Astrocyte (in vitro differentiated cells and primary cell): Measurements from ENCODE around the gene CREG2. TPM values are rescaled to one million over a fixed set of nuclear protein-coding genes. Genes with fewer than 3 reads are reported as not detected.

Experiments used
- DNase-seq: peaks from one replicate; pipeline ENCODE4 v3.0.0-alpha.2; 2010; ENCODE audit warnings: low read depth
- FAIRE-seq: peaks from 2 replicates; lab custom pipeline; 2011; peaks lifted over from hg19 to GRCh38; lab: Jason Lieb, UNC
- H2AFZ ChIP-seq: 2 replicates; pipeline ENCODE4 v1.6.0; 2012; ENCODE audit warnings: low read depth, low read length, inconsistent platforms
- H3K27ac ChIP-seq: 2 replicates; pipeline ENCODE4 v1.5.1; 2011; ENCODE audit warnings: low read depth, low read length, inconsistent platforms
- H3K27me3 ChIP-seq: 2 replicates; pipeline ENCODE4 v1.6.0; 2011; ENCODE audit warnings: low read length, inconsistent platforms; ENCODE audit not compliant: insufficient read depth
- H3K36me3 ChIP-seq: 2 replicates; pipeline ENCODE4 v1.5.1; 2011; ENCODE audit warnings: low read length, inconsistent platforms; ENCODE audit not compliant: insufficient read depth
- H3K4me1 ChIP-seq: 2 replicates; pipeline ENCODE4 v1.5.1; 2011; ENCODE audit warnings: low read length, inconsistent platforms; ENCODE audit not compliant: insufficient read depth
- H3K4me2 ChIP-seq: 2 replicates; pipeline ENCODE4 v1.6.0; 2012; ENCODE audit warnings: low read length, inconsistent platforms
- H3K4me3 ChIP-seq: 2 replicates; pipeline ENCODE4 v1.5.1; 2011; ENCODE audit warnings: low read depth, mild to moderate bottlenecking, low read length, inconsistent platforms; ENCODE audit not compliant: insufficient read depth
- H3K79me2 ChIP-seq: 2 replicates; pipeline ENCODE4 v1.6.0; 2012; ENCODE audit warnings: mild to moderate bottlenecking, low read length, inconsistent platforms; ENCODE audit not compliant: insufficient read depth
- H3K9ac ChIP-seq: 2 replicates; pipeline ENCODE4 v1.6.0; 2012; ENCODE audit warnings: mild to moderate bottlenecking, low read length, inconsistent platforms
- H3K9me3 ChIP-seq: 2 replicates; pipeline ENCODE4 v1.5.1; 2012; ENCODE audit warnings: low read depth, mild to moderate bottlenecking, low read length, inconsistent platforms; ENCODE audit not compliant: insufficient read depth
- H4K20me1 ChIP-seq: 2 replicates; pipeline ENCODE4 v1.6.0; 2012; ENCODE audit warnings: low read length, inconsistent platforms; ENCODE audit not compliant: insufficient read depth
- H3K27ac Mint-ChIP-seq: one replicate; pipeline ENCODE4 v1.8.0; 2021; ENCODE audit warnings: mild to moderate bottlenecking, mixed read lengths; ENCODE audit not compliant: unreplicated experiment
- H3K27me3 Mint-ChIP-seq: one replicate; pipeline ENCODE4 v1.8.0; 2021; ENCODE audit warnings: low read depth, mixed read lengths; ENCODE audit not compliant: unreplicated experiment
- H3K36me3 Mint-ChIP-seq: one replicate; pipeline ENCODE4 v1.8.0; 2021; ENCODE audit warnings: low read depth, mixed read lengths; ENCODE audit not compliant: unreplicated experiment
- H3K4me1 Mint-ChIP-seq: one replicate; pipeline ENCODE4 v1.8.0; 2021; ENCODE audit warnings: low read depth, mixed read lengths; ENCODE audit not compliant: unreplicated experiment
- H3K4me3 Mint-ChIP-seq: one replicate; pipeline ENCODE4 v1.8.0; 2021; ENCODE audit warnings: mild to moderate bottlenecking, moderate library complexity, mixed read lengths; ENCODE audit not compliant: unreplicated experiment
- H3K9me3 Mint-ChIP-seq: one replicate; pipeline ENCODE4 v1.8.0; 2021; ENCODE audit warnings: mild to moderate bottlenecking, mixed read lengths; ENCODE audit not compliant: unreplicated experiment
- EZH2 ChIP-seq: IDR thresholded peaks from 2 replicates; pipeline ENCODE4 v1.6.1; 2012; ENCODE audit warnings: mild to moderate bottlenecking, low read length, inconsistent platforms; ENCODE audit not compliant: insufficient read depth
- total RNA-seq: library from RNA; stranded (reverse); gene quantifications from 2 replicates; pipeline ENCODE4 v1.2.1, GENCODE V29; 2021
- TF ChIP-seq, protein P1 (sequence below): IDR thresholded peaks from 2 replicates; pipeline ENCODE4 v1.5.1; 2011; ENCODE audit warnings: low read depth, mild to moderate bottlenecking, inconsistent platforms, low read length, moderate library complexity; ENCODE audit not compliant: insufficient read depth

Gene CREG2
- total RNA-seq, 1 donor from 2014 or later: 0.11 TPM

DNA sequence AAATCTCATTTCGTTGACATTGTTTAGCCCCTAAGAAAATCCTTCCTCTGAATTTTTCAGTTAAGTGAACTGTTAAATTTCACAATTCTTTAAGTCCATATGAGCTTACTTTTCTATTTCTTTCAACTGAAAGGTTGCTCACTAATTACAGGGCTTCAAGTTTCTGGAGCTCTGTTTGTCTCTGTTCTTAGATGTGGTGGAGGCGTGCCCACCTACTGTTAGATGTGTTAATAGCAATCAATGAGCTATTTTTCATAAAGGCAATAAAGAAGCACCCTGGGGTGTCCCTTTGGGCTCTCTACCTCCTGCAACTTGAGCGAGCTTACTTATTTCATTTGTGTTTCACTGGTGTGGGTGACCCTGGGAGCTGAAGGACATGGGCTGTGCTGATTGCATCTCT, 25.0 kb downstream of the CREG2 start:
- H3K27me3 Mint-ChIP-seq: peaks cover 23% of the 10 kb centered on the region

DNA sequence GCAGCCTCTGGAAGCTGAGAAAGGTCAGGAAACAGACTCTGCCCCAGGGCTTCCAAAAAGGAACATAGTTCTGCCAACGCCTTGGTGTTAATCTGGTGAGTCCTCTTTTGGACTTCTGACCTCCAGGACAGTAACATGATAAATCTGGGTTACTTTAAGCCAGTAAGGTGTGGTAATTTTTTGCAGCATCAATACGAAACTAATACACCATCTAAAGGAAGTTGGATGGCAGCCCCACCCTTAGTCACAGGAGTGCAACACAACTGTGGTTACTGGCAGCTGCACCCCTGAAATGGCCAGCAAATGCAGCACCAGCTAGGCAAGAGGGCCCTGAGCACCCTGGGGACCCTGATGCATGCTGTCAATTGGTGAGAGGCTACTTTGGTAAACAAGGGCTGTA, 25.8 kb downstream of the CREG2 start:
- H3K4me1 ChIP-seq: no peaks in the 10 kb centered on the region
- no peak overlapping the region for H2AFZ ChIP-seq
- DNase-seq: no peak
- H4K20me1 ChIP-seq: no peaks in the 10 kb centered on the region
- Mint-ChIP-seq H3K4me3 (no peak overlapping the region), H3K27ac (no peak overlapping the region), H3K27me3 (peaks cover 23% of the 10 kb centered on the region), H3K4me1 (peaks cover 2% of the 10 kb centered on the region), H3K36me3 (peaks cover 2% of the 10 kb centered on the region), H3K9me3 (no peaks in the 10 kb centered on the region)
- FAIRE-seq: no peak
- no peak overlapping the region for H3K9ac ChIP-seq
- H3K4me3 ChIP-seq: no peak overlapping the region
- H3K4me2 ChIP-seq: no peak overlapping the region
- no peaks in the 10 kb centered on the region for H3K79me2 ChIP-seq
- no peak for TF ChIP-seq EZH2
- TF ChIP-seq, protein P1, sequence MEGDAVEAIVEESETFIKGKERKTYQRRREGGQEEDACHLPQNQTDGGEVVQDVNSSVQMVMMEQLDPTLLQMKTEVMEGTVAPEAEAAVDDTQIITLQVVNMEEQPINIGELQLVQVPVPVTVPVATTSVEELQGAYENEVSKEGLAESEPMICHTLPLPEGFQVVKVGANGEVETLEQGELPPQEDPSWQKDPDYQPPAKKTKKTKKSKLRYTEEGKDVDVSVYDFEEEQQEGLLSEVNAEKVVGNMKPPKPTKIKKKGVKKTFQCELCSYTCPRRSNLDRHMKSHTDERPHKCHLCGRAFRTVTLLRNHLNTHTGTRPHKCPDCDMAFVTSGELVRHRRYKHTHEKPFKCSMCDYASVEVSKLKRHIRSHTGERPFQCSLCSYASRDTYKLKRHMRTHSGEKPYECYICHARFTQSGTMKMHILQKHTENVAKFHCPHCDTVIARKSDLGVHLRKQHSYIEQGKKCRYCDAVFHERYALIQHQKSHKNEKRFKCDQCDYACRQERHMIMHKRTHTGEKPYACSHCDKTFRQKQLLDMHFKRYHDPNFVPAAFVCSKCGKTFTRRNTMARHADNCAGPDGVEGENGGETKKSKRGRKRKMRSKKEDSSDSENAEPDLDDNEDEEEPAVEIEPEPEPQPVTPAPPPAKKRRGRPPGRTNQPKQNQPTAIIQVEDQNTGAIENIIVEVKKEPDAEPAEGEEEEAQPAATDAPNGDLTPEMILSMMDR: no peak
- H3K27ac ChIP-seq: no peak overlapping the region
- peaks cover 11% of the 10 kb centered on the region for H3K27me3 ChIP-seq
- H3K36me3 ChIP-seq: no peaks in the 10 kb centered on the region
- no peaks in the 10 kb centered on the region for H3K9me3 ChIP-seq

More for the DNA sequence above, 25.0 kb downstream of the CREG2 start:
- H3K36me3 Mint-ChIP-seq: peaks cover 2% of the 10 kb centered on the region
- no peaks in the 10 kb centered on the region for H3K9me3 Mint-ChIP-seq
- Histone ChIP-seq H4K20me1 (no peaks in the 10 kb centered on the region), H3K79me2 (no peaks in the 10 kb centered on the region), H3K4me1 (no peaks in the 10 kb centered on the region), H2AFZ (no peak overlapping the region), H3K9me3 (no peaks in the 10 kb centered on the region), H3K4me3 (no peak overlapping the region), H3K4me2 (no peak overlapping the region), H3K27me3 (peaks cover 11% of the 10 kb centered on the region), H3K9ac (no peak overlapping the region), H3K27ac (no peak overlapping the region), H3K36me3 (no peaks in the 10 kb centered on the region)
- no peak overlapping the region for H3K4me3 Mint-ChIP-seq
- FAIRE-seq: no peak
- H3K27ac Mint-ChIP-seq: no peak overlapping the region
- H3K4me1 Mint-ChIP-seq: no peaks in the 10 kb centered on the region
- no peak for DNase-seq
- TF ChIP-seq, protein P1: no peak
- no peak for TF ChIP-seq EZH2

GRCh38 chr2:101361121-101361520, 26.2 kb downstream of the CREG2 start:
- no peak for DNase-seq
- Histone ChIP-seq H3K4me1 (no peaks in the 10 kb centered on the region), H3K4me3 (no peak overlapping the region), H2AFZ (no peak overlapping the region), H3K9ac (no peak overlapping the region), H3K9me3 (no peaks in the 10 kb centered on the region), H3K27me3 (peaks cover 11% of the 10 kb centered on the region), H3K27ac (no peak overlapping the region), H3K36me3 (no peaks in the 10 kb centered on the region), H3K4me2 (no peak overlapping the region), H3K79me2 (no peaks in the 10 kb centered on the region), H4K20me1 (no peaks in the 10 kb centered on the region)
- FAIRE-seq: no peak
- peaks cover 23% of the 10 kb centered on the region for H3K27me3 Mint-ChIP-seq
- no peak overlapping the region for H3K27ac Mint-ChIP-seq
- H3K4me3 Mint-ChIP-seq: no peak overlapping the region
- peaks cover 4% of the 10 kb centered on the region for H3K4me1 Mint-ChIP-seq
- no peak for TF ChIP-seq EZH2
- TF ChIP-seq, protein P1: no peak
- no peaks in the 10 kb centered on the region for H3K9me3 Mint-ChIP-seq
- peaks cover 2% of the 10 kb centered on the region for H3K36me3 Mint-ChIP-seq
